Tibial nerve (tissue), 4 donors: ENCODE results near the gene GSN. TPM values are rescaled to one million over a fixed set of nuclear protein-coding genes. Genes with fewer than 3 reads are reported as not detected.

ENCODE experiments used
- DNase-seq, 2 donors: peaks; one replicate each; pipeline ENCODE4 v3.0.0-alpha.2; 2019; ENCODE audit warnings: low spot score in 2 of 2
- H3K27ac ChIP-seq, 4 donors: fragments of 200-600 bp; sonication (generic) in 3 of 4; one replicate each; pipeline ENCODE4 v1.5.1; 2017 to 2019; ENCODE audit warnings: mild to moderate bottlenecking in 1 of 4
- H3K27me3 ChIP-seq, 2 donors: fragments of 200-600 bp; sonication (generic) in 1 of 2; one replicate each; pipeline versions ENCODE4 v1.5.1 to v1.6.0; 2017 to 2019
- H3K36me3 ChIP-seq, 3 donors: fragments of 200-600 bp; sonication (generic); one replicate each; pipeline ENCODE4 v1.5.1; 2018 to 2019
- H3K4me1 ChIP-seq, 4 donors: fragments of 200-600 bp; sonication (generic) in 3 of 4; one replicate each; pipeline ENCODE4 v1.5.1; 2017 to 2019
- H3K4me3 ChIP-seq, 4 donors: fragments of 200-600 bp; sonication (generic) in 3 of 4; one replicate each; pipeline ENCODE4 v1.5.1; 2017 to 2019; ENCODE audit warnings: mild to moderate bottlenecking in 1 of 4, moderate library complexity in 1 of 4
- H3K9me3 ChIP-seq, 4 donors: fragments of 200-600 bp; sonication (generic) in 3 of 4; one replicate each; pipeline ENCODE4 v1.5.1; 2017 to 2019
- EP300 ChIP-seq, 2 donors: sonication (generic); formaldehyde crosslinking; IDR thresholded peaks; one replicate each; pipeline ENCODE4 v1.6.1; 2017; ENCODE audit warnings: antibody characterized with exemption in 2 of 2, mild to moderate bottlenecking in 1 of 2
- POLR2A ChIP-seq, 2 donors: fragments of 450-650 bp; IDR thresholded peaks; one replicate each; pipeline ENCODE4 v1.6.1; 2017; ENCODE audit warnings: antibody characterized with exemption in 2 of 2, mild to moderate bottlenecking in 2 of 2, moderate library complexity in 2 of 2
- WGBS, 2 donors: methylation state at CpG; one replicate each; pipeline ENCODE4 v1.1.5; 2018; 5-methylcytosine and 5-hydroxymethylcytosine counted together
- total RNA-seq, 4 donors: library from RNA; depleted of rRNA; stranded (reverse); fragments of >200 nt; gene quantifications; one replicate each; pipeline ENCODE4 v1.1.0, GENCODE V29; 2016
- TF ChIP-seq, protein P1 (sequence below), 5 experiments: fragments of 200-600 bp in 3 of 5; fragments of 450-650 bp in 2 of 5; sonication (generic) in 3 of 5; IDR thresholded peaks; one replicate each; pipeline ENCODE4 v1.5.1; 2016 to 2019; ENCODE audit warnings: antibody characterized with exemption in 5 of 5, mild to moderate bottlenecking in 3 of 5, moderate library complexity in 2 of 5

The GSN gene
- total RNA-seq, 4 donors from 2014 or later = 1,899 to 6,678 (median 4,539) TPM

DNA sequence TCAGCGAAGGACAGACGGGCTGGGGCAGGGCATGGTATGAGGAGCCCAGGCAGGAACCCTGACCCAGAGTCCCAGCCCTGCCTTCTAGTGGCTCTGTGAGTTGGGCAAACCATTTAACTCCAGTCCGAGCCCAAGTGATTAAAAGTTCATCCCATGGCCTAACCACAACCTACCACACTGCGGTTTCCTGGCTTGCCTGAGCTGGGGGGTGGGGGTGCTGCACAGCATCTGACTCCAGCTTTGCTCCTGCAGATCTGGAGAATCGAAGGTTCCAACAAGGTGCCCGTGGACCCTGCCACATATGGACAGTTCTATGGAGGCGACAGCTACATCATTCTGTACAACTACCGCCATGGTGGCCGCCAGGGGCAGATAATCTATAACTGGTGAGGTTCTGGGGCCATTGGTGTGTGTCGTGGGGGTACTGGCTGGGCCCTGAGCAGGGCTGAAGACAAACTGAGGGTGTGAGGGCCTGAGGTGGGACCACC is 53.1 kb downstream of the GSN start:
- peaks cover 17 to 90% (median 18%) of the 10 kb centered on the region in 3 donors for H3K36me3 ChIP-seq
- no peak for DNase-seq
- H3K27me3 ChIP-seq = no peaks in the 10 kb centered on the region
- H3K9me3 ChIP-seq = no peaks in the 10 kb centered on the region
- no peak overlapping the region for H3K4me3 ChIP-seq
- TF ChIP-seq, protein P1, sequence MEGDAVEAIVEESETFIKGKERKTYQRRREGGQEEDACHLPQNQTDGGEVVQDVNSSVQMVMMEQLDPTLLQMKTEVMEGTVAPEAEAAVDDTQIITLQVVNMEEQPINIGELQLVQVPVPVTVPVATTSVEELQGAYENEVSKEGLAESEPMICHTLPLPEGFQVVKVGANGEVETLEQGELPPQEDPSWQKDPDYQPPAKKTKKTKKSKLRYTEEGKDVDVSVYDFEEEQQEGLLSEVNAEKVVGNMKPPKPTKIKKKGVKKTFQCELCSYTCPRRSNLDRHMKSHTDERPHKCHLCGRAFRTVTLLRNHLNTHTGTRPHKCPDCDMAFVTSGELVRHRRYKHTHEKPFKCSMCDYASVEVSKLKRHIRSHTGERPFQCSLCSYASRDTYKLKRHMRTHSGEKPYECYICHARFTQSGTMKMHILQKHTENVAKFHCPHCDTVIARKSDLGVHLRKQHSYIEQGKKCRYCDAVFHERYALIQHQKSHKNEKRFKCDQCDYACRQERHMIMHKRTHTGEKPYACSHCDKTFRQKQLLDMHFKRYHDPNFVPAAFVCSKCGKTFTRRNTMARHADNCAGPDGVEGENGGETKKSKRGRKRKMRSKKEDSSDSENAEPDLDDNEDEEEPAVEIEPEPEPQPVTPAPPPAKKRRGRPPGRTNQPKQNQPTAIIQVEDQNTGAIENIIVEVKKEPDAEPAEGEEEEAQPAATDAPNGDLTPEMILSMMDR (IDR thresholded peaks at IDR 0.05) = no peak
- TF ChIP-seq EP300 (IDR thresholded peaks at IDR 0.05) (no peak), POLR2A (IDR thresholded peaks at IDR 0.05) (no peak)
- WGBS, 2 donors = 78 to 86% methylated on average over 7 to 10 of the region's 10 CpGs
- peaks cover 0 to 96% (median 39%) of the 10 kb centered on the region in 4 donors for H3K4me1 ChIP-seq
- peak overlapping the region; percentile 9 to 89 (median 68) for H3K27ac ChIP-seq

DNA sequence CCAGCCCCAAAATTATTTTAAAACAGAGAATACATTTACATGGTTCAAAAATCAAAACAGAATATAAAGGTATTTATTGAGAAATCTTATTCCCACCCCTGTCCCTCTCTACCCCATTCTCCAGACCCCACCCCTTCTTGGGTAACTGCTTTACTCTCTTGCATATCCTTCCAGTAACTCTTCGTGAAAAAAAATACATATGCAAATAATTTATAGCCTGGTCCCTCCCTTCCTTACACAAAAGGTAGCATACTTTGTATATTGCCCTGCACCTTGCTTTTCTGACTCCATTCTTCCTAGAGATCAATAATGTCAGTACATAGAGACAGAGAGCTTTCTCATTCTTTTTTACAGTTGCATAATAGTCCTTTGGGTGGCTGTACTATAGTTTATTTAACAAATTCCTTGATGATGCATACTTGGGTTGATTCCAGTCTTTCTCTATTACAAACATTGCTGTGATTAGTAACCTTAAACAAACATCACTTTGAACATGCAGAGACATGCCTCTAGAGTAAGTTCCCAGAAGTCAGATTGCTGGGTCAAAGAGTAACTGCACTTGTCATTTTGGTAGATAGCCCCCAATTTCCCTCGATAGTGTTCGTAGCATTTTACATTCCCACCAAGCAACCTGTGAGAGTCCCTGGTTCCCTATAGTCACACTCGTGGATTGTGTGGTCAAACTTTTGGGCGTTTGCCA is 54.2 kb downstream of the GSN start:
- 60 to 73% methylated on average over 5 of the region's 5 CpGs for WGBS, 2 donors

DNA sequence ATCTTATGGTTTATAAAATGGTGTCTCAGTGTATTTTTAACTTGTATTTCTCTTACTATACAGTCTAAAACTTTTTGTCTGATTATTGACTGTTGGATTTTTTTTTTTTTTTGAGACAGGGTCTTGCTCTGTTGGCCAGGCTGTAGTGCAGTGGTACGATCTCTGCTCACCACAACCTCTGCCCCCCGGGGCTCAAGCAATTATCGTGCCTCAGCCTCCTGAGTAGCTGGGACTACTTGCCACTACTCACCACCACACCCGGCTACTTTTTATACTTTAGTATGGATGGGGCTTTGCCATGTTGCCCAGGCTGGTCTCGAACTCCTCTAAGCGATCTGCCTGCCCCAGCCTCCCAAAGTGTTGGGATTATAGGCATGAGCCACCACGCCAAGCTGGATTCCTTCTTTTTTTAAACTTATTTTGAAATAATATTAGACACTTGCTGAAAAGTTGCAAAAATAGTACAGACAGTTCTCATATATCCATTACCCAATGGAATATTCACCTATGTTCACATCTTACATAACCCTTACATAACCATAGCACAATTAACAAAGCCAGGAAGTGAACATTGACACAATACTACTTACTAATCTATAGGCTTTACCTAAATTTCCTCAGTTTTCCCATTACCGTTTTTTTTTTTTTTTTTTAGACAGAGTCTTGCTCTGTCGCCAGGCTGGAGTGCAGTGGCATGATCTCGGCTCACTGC is 54.9 kb downstream of the GSN start:
- DNase-seq = no peak
- no peak for TF ChIP-seq POLR2A (IDR thresholded peaks at IDR 0.05)
- TF ChIP-seq, protein P1 (IDR thresholded peaks at IDR 0.05) = no peak
- peak in 1 of 2 donors; percentile 3 for TF ChIP-seq EP300 (IDR thresholded peaks at IDR 0.05)
- 85 to 87% methylated on average over 10 of the region's 10 CpGs for WGBS, 2 donors
- Histone ChIP-seq H3K36me3 (peaks cover 13 to 90% (median 21%) of the 10 kb centered on the region in 3 donors), H3K27me3 (no peaks in the 10 kb centered on the region), H3K9me3 (no peaks in the 10 kb centered on the region), H3K4me3 (no peak overlapping the region), H3K27ac (peak overlapping the region in 3 of 4 donors; percentile 5 to 89 (median 84)), H3K4me1 (peaks cover 0 to 93% (median 33%) of the 10 kb centered on the region in 4 donors)

More for the DNA sequence above, 54.2 kb downstream of the GSN start:
- no peak for TF ChIP-seq EP300 (IDR thresholded peaks at IDR 0.05)
- TF ChIP-seq, protein P1 (IDR thresholded peaks at IDR 0.05) = no peak
- TF ChIP-seq POLR2A (IDR thresholded peaks at IDR 0.05) = no peak
- peaks cover 0 to 96% (median 39%) of the 10 kb centered on the region in 4 donors for H3K4me1 ChIP-seq
- H3K9me3 ChIP-seq = no peaks in the 10 kb centered on the region
- no peaks in the 10 kb centered on the region for H3K27me3 ChIP-seq
- DNase-seq = no peak
- no peak overlapping the region for H3K4me3 ChIP-seq
- peaks cover 17 to 90% (median 18%) of the 10 kb centered on the region in 3 donors for H3K36me3 ChIP-seq
- H3K27ac ChIP-seq = peak overlapping the region in 3 of 4 donors; percentile 5 to 89 (median 84)

DNA sequence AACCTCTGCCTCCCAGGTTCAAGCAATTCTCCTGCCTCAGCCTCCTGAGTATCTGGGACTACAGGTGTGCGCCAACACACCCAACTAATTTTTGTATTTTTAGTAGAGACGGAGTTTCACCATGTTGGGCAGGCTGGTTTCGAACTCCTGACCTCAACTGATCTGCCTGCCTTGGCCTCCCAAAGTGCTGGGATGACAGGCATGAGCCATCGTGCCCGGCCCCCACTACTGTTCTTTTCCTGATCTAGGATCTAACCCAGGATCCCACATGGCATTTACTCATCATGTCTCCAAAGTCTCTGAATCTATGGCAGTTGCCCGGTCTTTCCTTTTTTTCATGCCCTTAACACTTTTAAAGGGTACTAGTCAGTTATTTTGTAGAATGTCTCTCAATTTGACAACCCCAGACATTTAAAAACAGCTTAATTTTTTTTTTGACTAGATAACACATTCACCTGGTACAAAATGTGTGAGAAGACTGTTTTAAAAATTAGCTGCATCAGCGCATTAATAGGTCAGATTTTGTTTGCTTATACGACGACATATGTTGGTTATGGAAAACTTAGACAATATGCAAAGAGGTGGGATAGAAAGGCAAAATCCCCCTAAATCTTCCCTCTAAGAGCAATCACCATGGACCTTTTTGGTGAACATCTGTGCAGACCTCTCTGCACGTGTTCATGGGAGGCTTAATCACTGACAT is 55.6 kb downstream of the GSN start:
- no peak for DNase-seq
- Histone ChIP-seq H3K27me3 (no peaks in the 10 kb centered on the region), H3K27ac (peak overlapping the region; percentile 8 to 89 (median 75)), H3K4me3 (no peak overlapping the region), H3K4me1 (peaks cover 0 to 87% (median 31%) of the 10 kb centered on the region in 4 donors), H3K9me3 (no peaks in the 10 kb centered on the region), H3K36me3 (peaks cover 10 to 90% (median 21%) of the 10 kb centered on the region in 3 donors)
- WGBS, 2 donors = 87 to 89% methylated on average over 10 of the region's 10 CpGs
- TF ChIP-seq POLR2A (IDR thresholded peaks at IDR 0.05) (no peak), EP300 (IDR thresholded peaks at IDR 0.05) (no peak)

DNA sequence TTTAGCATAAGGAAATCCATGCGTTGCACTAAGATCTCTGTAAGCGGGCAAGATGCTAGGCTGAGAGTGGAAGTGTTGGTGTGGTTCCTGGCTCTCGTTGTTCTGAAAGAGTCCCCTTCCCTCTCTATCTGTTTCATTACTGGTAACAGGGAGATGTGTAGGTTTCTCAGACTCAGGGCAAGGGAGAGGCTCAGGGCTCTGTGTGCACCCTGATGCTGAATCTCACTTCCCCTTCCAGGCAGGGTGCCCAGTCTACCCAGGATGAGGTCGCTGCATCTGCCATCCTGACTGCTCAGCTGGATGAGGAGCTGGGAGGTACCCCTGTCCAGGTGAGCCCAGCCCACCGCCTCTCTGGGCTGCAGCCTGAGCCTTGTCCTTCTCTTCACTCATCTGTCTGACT is 56.4 kb downstream of the GSN start:
- H3K4me1 ChIP-seq = peaks cover 0 to 87% (median 29%) of the 10 kb centered on the region in 4 donors
- WGBS, 2 donors = 87 to 89% methylated on average over 5 of the region's 5 CpGs

More for the DNA sequence above, 56.4 kb downstream of the GSN start:
- no peaks in the 10 kb centered on the region for H3K9me3 ChIP-seq
- TF ChIP-seq POLR2A (IDR thresholded peaks at IDR 0.05) (no peak), EP300 (IDR thresholded peaks at IDR 0.05) (no peak)
- TF ChIP-seq, protein P1 (IDR thresholded peaks at IDR 0.05) = no peak
- DNase-seq = no peak
- peaks cover 10 to 92% (median 28%) of the 10 kb centered on the region in 3 donors for H3K36me3 ChIP-seq
- no peaks in the 10 kb centered on the region for H3K27me3 ChIP-seq
- peak overlapping the region; percentile 66 to 89 (median 78) for H3K27ac ChIP-seq
- H3K4me3 ChIP-seq = no peak overlapping the region
